DOHH2 (cell line): Measurements from ENCODE around the gene RNF135.

ENCODE experiments used
- EZH2phosphoT487 ChIP-seq: fragments of 200-600 bp; sonication (generic); IDR thresholded peaks from 2 replicates; pipeline ENCODE4 v1.6.1; 2017; ENCODE audit warnings: borderline replicate concordance, mild to moderate bottlenecking, antibody characterized with exemption, low read length, moderate library complexity, mixed read lengths
- TF ChIP-seq, protein P1 (sequence below): fragments of 200-600 bp; sonication (generic); IDR thresholded peaks from one replicate; pipeline ENCODE4 v1.5.1; 2014; ENCODE audit warnings: antibody characterized with exemption, mild to moderate bottlenecking, low read depth, low read length; ENCODE audit not compliant: poor library complexity, severe bottlenecking

DNA sequence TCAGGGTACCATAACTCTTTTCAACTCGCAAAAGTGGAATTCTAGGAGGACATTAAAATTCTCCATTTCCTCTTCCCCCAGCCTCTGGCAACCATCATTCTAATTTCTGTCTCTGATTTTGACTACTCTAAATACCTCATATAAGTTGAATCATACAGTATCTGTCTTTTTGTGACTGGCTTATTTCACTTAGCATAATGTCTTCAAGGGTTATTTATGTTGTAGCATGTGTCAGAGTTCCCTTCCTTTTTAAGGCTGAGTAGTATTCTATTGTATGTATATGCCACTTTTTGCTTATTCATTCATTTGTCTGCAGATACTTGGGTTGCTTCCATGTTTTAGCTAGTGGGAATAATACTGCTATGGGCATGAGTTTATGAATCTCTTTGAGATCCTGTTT, 12.0 kb downstream of the RNF135 start:
- TF ChIP-seq, protein P1, sequence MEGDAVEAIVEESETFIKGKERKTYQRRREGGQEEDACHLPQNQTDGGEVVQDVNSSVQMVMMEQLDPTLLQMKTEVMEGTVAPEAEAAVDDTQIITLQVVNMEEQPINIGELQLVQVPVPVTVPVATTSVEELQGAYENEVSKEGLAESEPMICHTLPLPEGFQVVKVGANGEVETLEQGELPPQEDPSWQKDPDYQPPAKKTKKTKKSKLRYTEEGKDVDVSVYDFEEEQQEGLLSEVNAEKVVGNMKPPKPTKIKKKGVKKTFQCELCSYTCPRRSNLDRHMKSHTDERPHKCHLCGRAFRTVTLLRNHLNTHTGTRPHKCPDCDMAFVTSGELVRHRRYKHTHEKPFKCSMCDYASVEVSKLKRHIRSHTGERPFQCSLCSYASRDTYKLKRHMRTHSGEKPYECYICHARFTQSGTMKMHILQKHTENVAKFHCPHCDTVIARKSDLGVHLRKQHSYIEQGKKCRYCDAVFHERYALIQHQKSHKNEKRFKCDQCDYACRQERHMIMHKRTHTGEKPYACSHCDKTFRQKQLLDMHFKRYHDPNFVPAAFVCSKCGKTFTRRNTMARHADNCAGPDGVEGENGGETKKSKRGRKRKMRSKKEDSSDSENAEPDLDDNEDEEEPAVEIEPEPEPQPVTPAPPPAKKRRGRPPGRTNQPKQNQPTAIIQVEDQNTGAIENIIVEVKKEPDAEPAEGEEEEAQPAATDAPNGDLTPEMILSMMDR = no peak
- no peak for TF ChIP-seq EZH2phosphoT487
